HEK293T (cell line): ENCODE results near the gene CEND1.

Experiments used
- ARNT ChIP-seq: fragments of 450-650 bp; IDR thresholded peaks from 2 replicates; pipeline ENCODE4 v1.6.1; 2017; ENCODE audit warnings: mild to moderate bottlenecking
- BHLHE40 ChIP-seq: fragments of 450-650 bp; IDR thresholded peaks from 2 replicates; pipeline ENCODE4 v1.6.1; 2016; ENCODE audit warnings: mild to moderate bottlenecking, moderate library complexity, borderline replicate concordance
- CTBP1 ChIP-seq: fragments of 450-650 bp; IDR thresholded peaks from 2 replicates; pipeline ENCODE4 v1.6.1; 2016; ENCODE audit warnings: borderline replicate concordance
- ELF4 ChIP-seq: fragments of 450-650 bp; IDR thresholded peaks from 2 replicates; pipeline ENCODE4 v1.6.1; 2017; ENCODE audit warnings: antibody characterized with exemption
- FOXA1 ChIP-seq: fragments of 450-650 bp; IDR thresholded peaks from 2 replicates; pipeline ENCODE4 v1.6.1; 2016; ENCODE audit warnings: mild to moderate bottlenecking
- FOXK2 ChIP-seq: fragments of 450-650 bp; IDR thresholded peaks from 2 replicates; pipeline ENCODE4 v1.6.1; 2016; ENCODE audit warnings: mild to moderate bottlenecking
- FOXM1 ChIP-seq: fragments of 450-650 bp; IDR thresholded peaks from 2 replicates; pipeline ENCODE4 v1.6.1; 2017; ENCODE audit warnings: mild to moderate bottlenecking, borderline replicate concordance
- HDGF ChIP-seq: fragments of 450-650 bp; IDR thresholded peaks from 2 replicates; pipeline ENCODE4 v1.6.1; 2017; ENCODE audit warnings: antibody characterized with exemption, borderline replicate concordance
- LEF1 ChIP-seq: fragments of 450-650 bp; IDR thresholded peaks from 2 replicates; pipeline ENCODE4 v1.6.1; 2017; ENCODE audit warnings: mild to moderate bottlenecking, borderline replicate concordance
- SP1 ChIP-seq: fragments of 450-650 bp; IDR thresholded peaks from 2 replicates; pipeline ENCODE4 v1.6.1; 2017
- SUZ12 ChIP-seq: fragments of 450-650 bp; IDR thresholded peaks from 2 replicates; pipeline ENCODE4 v1.6.1; 2016; ENCODE audit warnings: mild to moderate bottlenecking
- TARDBP ChIP-seq: fragments of 450-650 bp; IDR thresholded peaks from 2 replicates; pipeline ENCODE4 v1.6.1; 2016
- ZNF384 ChIP-seq: fragments of 450-650 bp; IDR thresholded peaks from 2 replicates; pipeline ENCODE4 v1.6.1; 2016
- TF ChIP-seq, protein P1 (sequence below): fragments of 450-650 bp; IDR thresholded peaks from 2 replicates; pipeline ENCODE4 v1.6.1; 2016

DNA sequence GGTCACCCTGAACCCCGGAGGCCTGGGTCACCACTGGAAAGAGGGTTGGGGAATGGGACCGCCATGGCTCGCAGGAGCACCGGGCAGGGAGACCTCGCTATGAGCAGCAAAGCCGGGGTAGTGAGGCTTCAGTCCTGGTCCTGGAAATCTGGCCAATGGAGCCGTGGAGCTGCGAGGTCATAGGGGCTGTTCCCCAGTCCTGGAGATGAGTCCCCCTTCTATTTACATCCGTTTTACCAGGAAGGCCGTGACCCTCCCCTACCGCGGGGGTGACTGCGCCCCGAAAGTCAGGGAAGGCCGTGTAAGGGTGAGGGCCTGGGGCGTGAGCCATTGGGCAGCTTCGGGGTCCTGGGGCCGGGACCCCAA, 14.7 kb upstream of the CEND1 start:
- TF ChIP-seq SP1: no peak
- no peak for TF ChIP-seq FOXA1
- TF ChIP-seq SUZ12: no peak
- TF ChIP-seq FOXK2: no peak
- TF ChIP-seq ARNT: no peak
- no peak for TF ChIP-seq TARDBP
- TF ChIP-seq LEF1: no peak
- TF ChIP-seq ZNF384: no peak
- TF ChIP-seq ELF4: no peak
- no peak for TF ChIP-seq FOXM1
- no peak for TF ChIP-seq CTBP1
- TF ChIP-seq, protein P1, sequence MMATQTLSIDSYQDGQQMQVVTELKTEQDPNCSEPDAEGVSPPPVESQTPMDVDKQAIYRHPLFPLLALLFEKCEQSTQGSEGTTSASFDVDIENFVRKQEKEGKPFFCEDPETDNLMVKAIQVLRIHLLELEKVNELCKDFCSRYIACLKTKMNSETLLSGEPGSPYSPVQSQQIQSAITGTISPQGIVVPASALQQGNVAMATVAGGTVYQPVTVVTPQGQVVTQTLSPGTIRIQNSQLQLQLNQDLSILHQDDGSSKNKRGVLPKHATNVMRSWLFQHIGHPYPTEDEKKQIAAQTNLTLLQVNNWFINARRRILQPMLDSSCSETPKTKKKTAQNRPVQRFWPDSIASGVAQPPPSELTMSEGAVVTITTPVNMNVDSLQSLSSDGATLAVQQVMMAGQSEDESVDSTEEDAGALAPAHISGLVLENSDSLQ: no peak
- no peak for TF ChIP-seq HDGF
- TF ChIP-seq BHLHE40: no peak
